ENCODE data around the gene NIPSNAP3A.
"Not testable (repeated sequence)": the region's sequence is repeated elsewhere in the genome, so short reads cannot be mapped to it uniquely, and the experiment has no call there.

NIPSNAP3A gene

GRCh38 chr9:104767507-104767906, 20.0 kb downstream of the NIPSNAP3A start:
- H3K27me3 ChIP-seq (ENCODE audit: insufficient read depth, low read length, poor library complexity), result no peaks in the 10 kb centered on the region
- H2BK120ac ChIP-seq (ENCODE audit: low read depth, low read length), result no peak overlapping the region
- H3K4ac ChIP-seq (ENCODE audit: low read depth, low read length), result no peak overlapping the region
- no peak overlapping the region for H3K27ac ChIP-seq (ENCODE audit: low read depth, low read length)
- WGBS (ENCODE audit: extremely low coverage, insufficient coverage, low lambda C conversion rate), result no CpG with 5 or more reads among the region's 3 CpGs
- H3K79me1 ChIP-seq (ENCODE audit: low read length), result no peaks in the 10 kb centered on the region
- no peak overlapping the region for H2BK5ac ChIP-seq (ENCODE audit: low read length)
- no peak overlapping the region for H3K4me2 ChIP-seq (ENCODE audit: low read length)
- H3K4me3 ChIP-seq (ENCODE audit: low read length), result no peak overlapping the region
- no peak overlapping the region for H3K18ac ChIP-seq (ENCODE audit: low read length)
- H2BK15ac ChIP-seq (replicated peaks; ENCODE audit: low read depth), result no peak overlapping the region
- H4K8ac ChIP-seq (ENCODE audit: low read depth, low read length), result no peak overlapping the region
- H3K79me2 ChIP-seq (ENCODE audit: control insufficient read depth, insufficient read depth, low read length), result no peaks in the 10 kb centered on the region
- H3K56ac ChIP-seq (ENCODE audit: low read length), result no peak overlapping the region
- no peak overlapping the region for H3K23ac ChIP-seq (ENCODE audit: low read length)
- no peak overlapping the region for H3K9ac ChIP-seq (ENCODE audit: low read length)
- no peaks in the 10 kb centered on the region for H3K36me3 ChIP-seq (ENCODE audit: control insufficient read depth, insufficient read depth, low read length)
- H3K4me1 ChIP-seq (ENCODE audit: control insufficient read depth, low read depth, low read length), result no peaks in the 10 kb centered on the region
- H4K5ac ChIP-seq (ENCODE audit: low read length), result no peak overlapping the region
- no peak for DNase-seq
- no peak overlapping the region for H2AK5ac ChIP-seq (ENCODE audit: low read length)

GRCh38 chr9:104769029-104769428, 21.5 kb downstream of the NIPSNAP3A start:
- H3K4me1 ChIP-seq (ENCODE audit: control insufficient read depth, low read depth, low read length); H3K56ac ChIP-seq (ENCODE audit: low read length); H3K18ac ChIP-seq (ENCODE audit: low read length); H2BK120ac ChIP-seq (ENCODE audit: low read depth, low read length); H3K9ac ChIP-seq (ENCODE audit: low read length); H3K79me2 ChIP-seq (ENCODE audit: control insufficient read depth, insufficient read depth, low read length); H3K79me1 ChIP-seq (ENCODE audit: low read length); DNase-seq; H3K4me2 ChIP-seq (ENCODE audit: low read length); H2AK5ac ChIP-seq (ENCODE audit: low read length); H3K36me3 ChIP-seq (ENCODE audit: control insufficient read depth, insufficient read depth, low read length); H3K23ac ChIP-seq (ENCODE audit: low read length); H4K5ac ChIP-seq (ENCODE audit: low read length); H3K27ac ChIP-seq (ENCODE audit: low read depth, low read length); H4K8ac ChIP-seq (ENCODE audit: low read depth, low read length); H3K4me3 ChIP-seq (ENCODE audit: low read length); H2BK15ac ChIP-seq (replicated peaks; ENCODE audit: low read depth); H3K4ac ChIP-seq (ENCODE audit: low read depth, low read length); H3K27me3 ChIP-seq (ENCODE audit: insufficient read depth, low read length, poor library complexity); H2BK5ac ChIP-seq (ENCODE audit: low read length): not testable (repeated sequence)
- no CpG with 5 or more reads among the region's 12 CpGs for WGBS (ENCODE audit: extremely low coverage, insufficient coverage, low lambda C conversion rate)

- Histone ChIP-seq H4K5ac (ENCODE audit: low read length) (no peak overlapping the region), H3K36me3 (ENCODE audit: control insufficient read depth, insufficient read depth, low read length) (no peaks in the 10 kb centered on the region), H3K18ac (ENCODE audit: low read length) (no peak overlapping the region), H3K4me1 (ENCODE audit: control insufficient read depth, low read depth, low read length) (no peaks in the 10 kb centered on the region), H4K8ac (ENCODE audit: low read depth, low read length) (no peak overlapping the region), H2BK120ac (ENCODE audit: low read depth, low read length) (no peak overlapping the region), H3K23ac (ENCODE audit: low read length) (no peak overlapping the region), H2BK5ac (ENCODE audit: low read length) (no peak overlapping the region), H3K79me2 (ENCODE audit: control insufficient read depth, insufficient read depth, low read length) (no peaks in the 10 kb centered on the region), H3K4ac (ENCODE audit: low read depth, low read length) (no peak overlapping the region), H2AK5ac (ENCODE audit: low read length) (no peak overlapping the region), H2BK15ac (replicated peaks; ENCODE audit: low read depth) (no peak overlapping the region), H3K79me1 (ENCODE audit: low read length) (no peaks in the 10 kb centered on the region), H3K9ac (ENCODE audit: low read length) (no peak overlapping the region), H3K27ac (ENCODE audit: low read depth, low read length) (no peak overlapping the region), H3K56ac (ENCODE audit: low read length) (no peak overlapping the region), H3K4me3 (ENCODE audit: low read length) (no peak overlapping the region), H3K27me3 (ENCODE audit: insufficient read depth, low read length, poor library complexity) (no peaks in the 10 kb centered on the region), H3K4me2 (ENCODE audit: low read length) (no peak overlapping the region)
- WGBS (ENCODE audit: extremely low coverage, insufficient coverage, low lambda C conversion rate), result no CpG with 5 or more reads among the region's 2 CpGs
- DNase-seq, result no peak
Observed at GRCh38 chr9:104769655-104770054, 22.2 kb downstream of the NIPSNAP3A start.

DNA sequence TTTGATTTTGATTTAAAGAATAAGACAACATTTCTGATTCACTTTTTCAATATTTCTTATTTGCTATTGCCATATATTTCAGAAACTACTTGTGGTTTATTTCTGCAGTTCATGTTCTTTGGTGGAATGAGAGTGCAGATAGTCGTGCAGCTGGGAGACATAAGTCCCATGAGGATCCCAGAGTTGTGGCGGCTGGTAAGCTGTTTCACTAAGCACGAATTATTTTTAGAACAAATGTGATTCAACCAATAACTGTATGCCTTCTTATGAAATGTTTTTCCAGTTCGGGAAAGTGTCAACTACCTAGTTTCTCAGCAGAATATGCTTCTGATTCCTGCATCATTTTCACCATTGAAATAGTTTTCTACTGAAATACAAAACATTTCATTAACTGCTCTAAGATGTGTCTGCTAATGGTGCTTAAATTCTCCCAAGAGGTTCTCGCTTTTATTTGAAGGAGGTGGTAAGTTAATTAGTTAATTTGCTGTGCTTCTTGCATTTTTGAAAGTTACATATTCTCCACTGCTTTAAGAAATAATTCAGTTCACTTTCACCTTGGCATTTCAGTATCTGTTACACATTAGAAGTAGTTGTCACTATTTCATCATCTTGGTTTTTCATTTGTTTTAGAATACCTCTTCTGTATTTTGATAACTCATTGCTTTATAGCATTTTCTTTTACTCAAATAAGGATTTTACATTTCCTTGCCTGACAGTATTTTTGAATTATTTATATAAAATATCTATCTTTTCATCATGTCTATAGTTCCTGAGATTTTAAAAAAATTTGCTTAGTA, 25.4 kb downstream of the NIPSNAP3A start:
- no peak overlapping the region for H3K4me3 ChIP-seq (ENCODE audit: low read length)
- H4K5ac ChIP-seq (ENCODE audit: low read length), result no peak overlapping the region
- H2BK15ac ChIP-seq (replicated peaks; ENCODE audit: low read depth), result no peak overlapping the region
- H2BK120ac ChIP-seq (ENCODE audit: low read depth, low read length), result no peak overlapping the region
- no peaks in the 10 kb centered on the region for H3K4me1 ChIP-seq (ENCODE audit: control insufficient read depth, low read depth, low read length)
- H3K79me1 ChIP-seq (ENCODE audit: low read length), result no peaks in the 10 kb centered on the region
- H3K9ac ChIP-seq (ENCODE audit: low read length), result no peak overlapping the region
- no peak overlapping the region for H3K4ac ChIP-seq (ENCODE audit: low read depth, low read length)
- no peak overlapping the region for H3K23ac ChIP-seq (ENCODE audit: low read length)
- no CpG with 5 or more reads among the region's 5 CpGs for WGBS (ENCODE audit: extremely low coverage, insufficient coverage, low lambda C conversion rate)
- no peaks in the 10 kb centered on the region for H3K36me3 ChIP-seq (ENCODE audit: control insufficient read depth, insufficient read depth, low read length)
- no peak overlapping the region for H2AK5ac ChIP-seq (ENCODE audit: low read length)
- H4K8ac ChIP-seq (ENCODE audit: low read depth, low read length), result no peak overlapping the region
- H3K79me2 ChIP-seq (ENCODE audit: control insufficient read depth, insufficient read depth, low read length), result no peaks in the 10 kb centered on the region
- no peak overlapping the region for H3K18ac ChIP-seq (ENCODE audit: low read length)
- H3K27me3 ChIP-seq (ENCODE audit: insufficient read depth, low read length, poor library complexity), result no peaks in the 10 kb centered on the region
- no peak overlapping the region for H2BK5ac ChIP-seq (ENCODE audit: low read length)
- no peak for DNase-seq
- H3K56ac ChIP-seq (ENCODE audit: low read length), result no peak overlapping the region
- H3K27ac ChIP-seq (ENCODE audit: low read depth, low read length), result no peak overlapping the region
- no peak overlapping the region for H3K4me2 ChIP-seq (ENCODE audit: low read length)

DNA sequence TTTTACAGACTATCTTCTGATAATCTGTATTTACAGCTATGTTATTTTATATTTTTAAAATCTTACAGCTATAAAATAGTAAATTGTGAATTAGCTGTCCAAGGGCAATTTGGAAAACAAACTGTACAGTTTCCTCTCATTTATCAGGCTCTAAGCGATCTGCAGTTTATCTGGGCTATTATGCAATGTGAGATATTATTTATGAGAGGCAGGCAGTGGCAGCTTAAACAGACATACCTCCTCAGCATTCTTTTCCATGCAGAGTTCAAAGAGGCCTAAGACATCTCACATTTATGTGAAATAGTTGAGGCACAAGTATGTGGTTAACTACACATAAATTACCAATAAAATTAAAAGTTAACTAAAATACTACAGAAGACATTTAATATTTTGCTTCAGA, 26.6 kb downstream of the NIPSNAP3A start:
- Histone ChIP-seq H2BK120ac (ENCODE audit: low read depth, low read length) (no peak overlapping the region), H3K36me3 (ENCODE audit: control insufficient read depth, insufficient read depth, low read length) (no peaks in the 10 kb centered on the region), H2BK5ac (ENCODE audit: low read length) (no peak overlapping the region), H2BK15ac (replicated peaks; ENCODE audit: low read depth) (no peak overlapping the region), H3K18ac (ENCODE audit: low read length) (no peak overlapping the region), H2AK5ac (ENCODE audit: low read length) (no peak overlapping the region), H3K4me1 (ENCODE audit: control insufficient read depth, low read depth, low read length) (no peaks in the 10 kb centered on the region), H3K4me3 (ENCODE audit: low read length) (no peak overlapping the region), H3K4me2 (ENCODE audit: low read length) (no peak overlapping the region), H4K8ac (ENCODE audit: low read depth, low read length) (no peak overlapping the region), H3K27me3 (ENCODE audit: insufficient read depth, low read length, poor library complexity) (no peaks in the 10 kb centered on the region), H3K9ac (ENCODE audit: low read length) (no peak overlapping the region), H3K23ac (ENCODE audit: low read length) (no peak overlapping the region), H3K79me2 (ENCODE audit: control insufficient read depth, insufficient read depth, low read length) (no peaks in the 10 kb centered on the region), H3K27ac (ENCODE audit: low read depth, low read length) (no peak overlapping the region), H3K79me1 (ENCODE audit: low read length) (no peaks in the 10 kb centered on the region), H3K56ac (ENCODE audit: low read length) (no peak overlapping the region), H3K4ac (ENCODE audit: low read depth, low read length) (no peak overlapping the region), H4K5ac (ENCODE audit: low read length) (no peak overlapping the region)
- DNase-seq, result no peak
- no CpG with 5 or more reads among the region's 1 CpG for WGBS (ENCODE audit: extremely low coverage, insufficient coverage, low lambda C conversion rate)
